ENCODE data around the gene MRPS12. TPM values are rescaled to one million over a fixed set of nuclear protein-coding genes. Genes with fewer than 3 reads are reported as not detected.

Gene MRPS12
- total and polyA plus RNA-seq, 2 of the 4 experiments (the other 2 are of a cell fraction) = 26.7 to 75.4 TPM

DNA sequence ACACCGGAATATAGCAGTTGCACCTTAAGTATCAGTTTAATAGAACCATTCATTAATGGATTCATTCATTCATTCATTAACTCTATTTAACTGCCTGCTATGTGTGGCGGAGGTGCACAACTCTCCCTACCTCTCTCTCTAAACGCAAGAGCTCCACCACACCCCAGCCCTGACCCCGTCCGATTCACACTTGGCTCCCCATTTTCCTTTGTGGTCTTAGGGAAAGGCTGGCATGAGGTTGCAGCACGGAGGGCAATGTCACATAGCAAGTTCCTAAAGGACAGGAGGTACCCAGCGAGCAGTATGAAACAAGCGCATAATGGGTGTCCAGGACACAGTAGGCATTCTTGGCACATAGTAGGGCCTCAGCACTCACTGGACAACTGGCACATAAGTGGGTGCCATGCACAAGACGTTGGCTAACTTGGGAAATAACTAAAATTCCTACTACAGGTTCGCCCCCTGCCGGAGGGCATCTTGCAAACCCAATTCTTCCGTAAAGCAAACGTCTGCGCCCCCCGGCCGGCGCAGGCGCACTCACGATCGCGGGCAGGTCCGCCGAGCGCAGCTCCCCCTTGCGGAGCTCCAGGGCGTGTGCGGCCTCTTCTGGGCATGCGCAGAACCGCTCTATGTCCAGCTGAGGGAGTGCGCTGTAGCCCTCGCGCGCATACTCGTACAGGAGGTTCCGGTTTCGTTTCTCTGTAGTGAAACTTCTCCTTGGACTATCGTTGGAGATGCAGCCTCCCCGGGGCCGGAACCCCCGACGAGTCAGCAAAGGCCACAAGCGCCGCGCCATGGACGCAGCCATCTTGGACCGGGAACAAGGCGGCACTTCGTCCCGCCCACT, 592 bp upstream of the MRPS12 start, which contains the start of gene SARS2 (continued):
- TF ChIP-seq, protein P1, sequence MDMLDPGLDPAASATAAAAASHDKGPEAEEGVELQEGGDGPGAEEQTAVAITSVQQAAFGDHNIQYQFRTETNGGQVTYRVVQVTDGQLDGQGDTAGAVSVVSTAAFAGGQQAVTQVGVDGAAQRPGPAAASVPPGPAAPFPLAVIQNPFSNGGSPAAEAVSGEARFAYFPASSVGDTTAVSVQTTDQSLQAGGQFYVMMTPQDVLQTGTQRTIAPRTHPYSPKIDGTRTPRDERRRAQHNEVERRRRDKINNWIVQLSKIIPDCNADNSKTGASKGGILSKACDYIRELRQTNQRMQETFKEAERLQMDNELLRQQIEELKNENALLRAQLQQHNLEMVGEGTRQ (IDR thresholded peaks at IDR 0.05; ENCODE audit: low read depth, low read length) = no peak
- 0 out of 2 replicates have a peak, but pooled peaks have one; percentile 64 for TF ChIP-seq CHD1 (IDR thresholded peaks at IDR 0.05; ENCODE audit: low read depth, low read length)
- peak; percentile 70 for TF ChIP-seq CEBPB (IDR thresholded peaks at IDR 0.05; ENCODE audit: low read depth, low read length)

DNA sequence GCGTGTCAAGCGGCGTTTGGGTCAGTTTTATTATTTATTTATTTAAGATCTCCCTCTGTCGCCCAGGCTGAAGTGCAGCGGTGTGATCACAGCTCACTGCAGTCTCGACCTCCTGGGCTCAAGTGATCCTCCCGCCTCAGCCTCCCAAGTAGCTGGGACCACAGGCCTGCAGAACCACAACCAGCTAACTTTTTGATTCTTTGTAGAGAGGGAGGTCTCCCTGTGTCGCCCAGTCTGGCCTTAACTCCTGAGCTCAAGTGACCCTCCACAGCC, 713 bp downstream of the MRPS12 start:
- Histone ChIP-seq H3K4ac (ENCODE audit: low read depth, low read length) (no peak overlapping the region), H3K27me3 (ENCODE audit: control insufficient read depth, insufficient read depth, low read length) (no peaks in the 10 kb centered on the region), H2AK9ac (replicated peaks; ENCODE audit: low read depth, low read length, poor library complexity) (peak overlapping the region; percentile 92), H2BK5ac (ENCODE audit: low read depth, low read length, poor library complexity, severe bottlenecking) (no peak overlapping the region), H2AK5ac (ENCODE audit: low read depth, low read length) (peak overlapping the region; percentile 14; the same call in 1 of the 2 replicates), H2BK120ac (ENCODE audit: low read depth, low read length) (no peak overlapping the region), H4K8ac (ENCODE audit: low read depth in 2 of 2, low read length in 2 of 2) (peak overlapping the region in 1 of 2 experiments; percentile 48; a peak in 1 of 4 replicates), H3K9me1 (ENCODE audit: insufficient read depth, low read length) (peaks cover 3% of the 10 kb centered on the region; the same call in 1 of the 2 replicates), H4K5ac (ENCODE audit: low read depth, low read length) (no peak overlapping the region), H3K27ac (ENCODE audit: insufficient read depth, low read length) (peak overlapping the region; percentile 69), H3K79me1 (ENCODE audit: low read depth in 1 of 2, low read length in 2 of 2) (peaks cover 29 to 57% of the 10 kb centered on the region in 2 experiments; a peak in 3 of 4 replicates), H3K4me1 (ENCODE audit: control insufficient read depth, insufficient read depth, low read length) (no peaks in the 10 kb centered on the region), H3K18ac (ENCODE audit: low read depth, low read length) (no peak overlapping the region), H3K9me3 (ENCODE audit: control insufficient read depth, insufficient read depth, low read length) (no peaks in the 10 kb centered on the region), H3K4me3 (ENCODE audit: insufficient read depth, low read depth, low read length) (peak overlapping the region; percentile 75), H2BK15ac (ENCODE audit: low read depth, low read length) (no peak overlapping the region), H3K14ac (replicated peaks; ENCODE audit: low read depth, low read length) (peak overlapping the region; percentile 89), H4K91ac (ENCODE audit: insufficient read depth, low read depth, low read length) (no peak overlapping the region), H2BK20ac (ENCODE audit: low read depth, low read length) (no peak overlapping the region), H3K56ac (ENCODE audit: extremely low read depth, insufficient read depth, low read length) (no peak overlapping the region), H3K23ac (ENCODE audit: low read depth, low read length) (peak overlapping the region; percentile 40; the same call in 1 of the 2 replicates), H3K9ac (ENCODE audit: low read depth, low read length) (peak overlapping the region; percentile 89), H3K4me2 (ENCODE audit: low read depth, low read length) (peak overlapping the region; percentile 89), H2AFZ (replicated peaks; ENCODE audit: low read length, poor library complexity) (no peak overlapping the region), H3K36me3 (ENCODE audit: control insufficient read depth, insufficient read depth, low read length) (peaks cover 11% of the 10 kb centered on the region), H4K20me1 (ENCODE audit: insufficient read depth, low read length) (no peaks in the 10 kb centered on the region; the same call in 1 of the 2 replicates)
- no CpG with 5 or more reads among the region's 8 CpGs for WGBS, 2 experiments (ENCODE audit: extremely low coverage in 2 of 2, insufficient read length in 1 of 2)
- ATAC-seq (ENCODE audit: low read depth) (no peak), DNase-seq (no peak)
- CTCF ChIA-PET = interaction anchor here (1.6 kb wide), 1 partner anchor 12 kb away, joined by 6 read pairs; no protein-coding TSS in a partner anchor
- in situ Hi-C loops (cut with MboI; ENCODE audit: low sequenced_read_pairs) = loop anchor here (25.0 kb wide), 1 partner anchor 519 kb away; the partner anchor contains the start of gene FAM98C
- BruUV-seq (replicated peaks) = no TSS peak
- POLR2A ChIA-PET (ENCODE audit: unreplicated experiment) = no interaction called here
- dilution Hi-C loops (cut with HindIII; ENCODE audit: low sequenced_read_pairs, unreplicated experiment) = no loop called here
- intact Hi-C loops (cut with micrococcal nuclease) = loop anchor here (2.0 to 5.0 kb wide), 2 partner anchors 203 to 284 kb away; partner anchors contain the start of gene ACTN4
- TF ChIP-seq, protein P2, sequence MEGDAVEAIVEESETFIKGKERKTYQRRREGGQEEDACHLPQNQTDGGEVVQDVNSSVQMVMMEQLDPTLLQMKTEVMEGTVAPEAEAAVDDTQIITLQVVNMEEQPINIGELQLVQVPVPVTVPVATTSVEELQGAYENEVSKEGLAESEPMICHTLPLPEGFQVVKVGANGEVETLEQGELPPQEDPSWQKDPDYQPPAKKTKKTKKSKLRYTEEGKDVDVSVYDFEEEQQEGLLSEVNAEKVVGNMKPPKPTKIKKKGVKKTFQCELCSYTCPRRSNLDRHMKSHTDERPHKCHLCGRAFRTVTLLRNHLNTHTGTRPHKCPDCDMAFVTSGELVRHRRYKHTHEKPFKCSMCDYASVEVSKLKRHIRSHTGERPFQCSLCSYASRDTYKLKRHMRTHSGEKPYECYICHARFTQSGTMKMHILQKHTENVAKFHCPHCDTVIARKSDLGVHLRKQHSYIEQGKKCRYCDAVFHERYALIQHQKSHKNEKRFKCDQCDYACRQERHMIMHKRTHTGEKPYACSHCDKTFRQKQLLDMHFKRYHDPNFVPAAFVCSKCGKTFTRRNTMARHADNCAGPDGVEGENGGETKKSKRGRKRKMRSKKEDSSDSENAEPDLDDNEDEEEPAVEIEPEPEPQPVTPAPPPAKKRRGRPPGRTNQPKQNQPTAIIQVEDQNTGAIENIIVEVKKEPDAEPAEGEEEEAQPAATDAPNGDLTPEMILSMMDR (conservative IDR thresholded peaks at IDR 0.05; ENCODE audit: low read depth, low read length) = no peak
- TF ChIP-seq MXI1 (IDR thresholded peaks at IDR 0.05; ENCODE audit: borderline replicate concordance, low read depth, low read length) = no peak
- TF ChIP-seq RCOR1 (IDR thresholded peaks at IDR 0.05; ENCODE audit: insufficient replicate concordance, low read length) = no peak
- TF ChIP-seq RFX5 (IDR thresholded peaks at IDR 0.05; ENCODE audit: low read depth, low read length) = no peak
- TF ChIP-seq, protein P3, sequence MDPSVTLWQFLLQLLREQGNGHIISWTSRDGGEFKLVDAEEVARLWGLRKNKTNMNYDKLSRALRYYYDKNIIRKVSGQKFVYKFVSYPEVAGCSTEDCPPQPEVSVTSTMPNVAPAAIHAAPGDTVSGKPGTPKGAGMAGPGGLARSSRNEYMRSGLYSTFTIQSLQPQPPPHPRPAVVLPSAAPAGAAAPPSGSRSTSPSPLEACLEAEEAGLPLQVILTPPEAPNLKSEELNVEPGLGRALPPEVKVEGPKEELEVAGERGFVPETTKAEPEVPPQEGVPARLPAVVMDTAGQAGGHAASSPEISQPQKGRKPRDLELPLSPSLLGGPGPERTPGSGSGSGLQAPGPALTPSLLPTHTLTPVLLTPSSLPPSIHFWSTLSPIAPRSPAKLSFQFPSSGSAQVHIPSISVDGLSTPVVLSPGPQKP (IDR thresholded peaks at IDR 0.05; ENCODE audit: borderline replicate concordance, low read depth, low read length) = no peak
- no peak for TF ChIP-seq MAZ (IDR thresholded peaks at IDR 0.05; ENCODE audit: borderline replicate concordance, low read depth, low read length)
- TF ChIP-seq POLR2A (IDR thresholded peaks at IDR 0.05; ENCODE audit: low read depth, low read length) = no peak
- TF ChIP-seq CEBPB (IDR thresholded peaks at IDR 0.05; ENCODE audit: low read depth, low read length) = no peak
- no peak for TF ChIP-seq RAD21 (IDR thresholded peaks at IDR 0.05; ENCODE audit: low read length)
- no peak for TF ChIP-seq FOS (IDR thresholded peaks at IDR 0.05; ENCODE audit: low read depth, low read length)
